NCI-H1417 treated with DMSO at 0.1 percent for 48 hours (cell line): ENCODE results near the gene MEP1B.

Source experiments
- DNase-seq: peaks from one replicate; lab custom pipeline; 2025; lab: John Stamatoyannopoulos, UW

The MEP1B gene

GRCh38 chr18:32267463-32267862 lies 77.6 kb downstream of the MEP1B start:
- DNase-seq, result no peak
